ENCODE measurements around the gene PCNT. TPM values are rescaled to one million over a fixed set of nuclear protein-coding genes. Genes with fewer than 3 reads are reported as not detected.

The PCNT gene
- total and polyA plus RNA-seq, 9 of the 15 experiments (the other 6 are each of a cell fraction or from before 2014, with no cell fraction given) = 9.1 to 53.5 (median 31.3) TPM

GRCh38 chr21:46394595-46395104 lies 70.7 kb downstream of the PCNT start:
- peaks cover 65% of the 10 kb centered on the region; the same call in 2 of the 3 replicates for H3K36me3 ChIP-seq (ENCODE audit: control insufficient read depth, insufficient read depth, low read length)
- ATAC-seq (no peak), DNase-seq (ENCODE audit: extremely low read depth in 1 of 4, low spot score in 3 of 4) (no peak), FAIRE-seq (no peak)
- no peaks in the 10 kb centered on the region for H3K79me2 ChIP-seq (ENCODE audit: control insufficient read depth, insufficient read depth, low read length)
- no peak overlapping the region for H3K27ac ChIP-seq (ENCODE audit: extremely low read depth, low read depth, low read length)
- no peak overlapping the region for H2AFZ ChIP-seq (ENCODE audit: low read depth, low read length)
- WGBS (ENCODE audit: insufficient coverage, low coverage, missing lambda C conversion rate) = 93% methylated on average over 13 of the region's 13 CpGs
- no peak overlapping the region for H3K4me3 ChIP-seq
- no peaks in the 10 kb centered on the region for H3K9me3 ChIP-seq (replicated peaks; ENCODE audit: control insufficient read depth, insufficient read depth, low read depth, low read length)
- TF ChIP-seq WHSC1 (IDR thresholded peaks at IDR 0.05; ENCODE audit: low read length) (peak; percentile 80), ZNF282 (CRISPR knock-in tag; IDR thresholded peaks at IDR 0.05) (0 out of 2 replicates have a peak, but pooled peaks have one; percentile 32), ZNF639 (CRISPR knock-in tag; conservative IDR thresholded peaks at IDR 0.05 in 1 of 2, IDR thresholded peaks at IDR 0.05 in 1 of 2) (no peak), IRF2 (CRISPR knock-in tag; IDR thresholded peaks at IDR 0.05) (peak; percentile 73; the same call in 1 of the 2 replicates)
- in situ Hi-C loops (cut with MboI) (no loop called here), intact Hi-C loops (cut with micrococcal nuclease) (no loop called here)
- H4K20me1 ChIP-seq (replicated peaks; ENCODE audit: control insufficient read depth, insufficient read depth, low read length) = no peaks in the 10 kb centered on the region
- H3K27me3 ChIP-seq (ENCODE audit: control insufficient read depth in 2 of 2, insufficient read depth in 2 of 2, low read length in 2 of 2) = no peaks in the 10 kb centered on the region
- POLR2A ChIA-PET = no interaction called here
- no peaks in the 10 kb centered on the region for H3K9me1 ChIP-seq (ENCODE audit: control insufficient read depth, insufficient read depth, low read length)
- peaks cover 5 to 24% of the 10 kb centered on the region in 2 experiments; a peak in 4 of 5 replicates for H3K4me1 ChIP-seq (replicated peaks in 1 of 2; ENCODE audit: control insufficient read depth in 2 of 2, insufficient read depth in 2 of 2, low read length in 2 of 2)
- CTCF ChIA-PET (ENCODE audit: low intra/inter-chr PET ratio) = no interaction called here
- no peak overlapping the region for H3K4me2 ChIP-seq (ENCODE audit: insufficient read depth, low read length)
- H3K9ac ChIP-seq (ENCODE audit: insufficient read depth in 1 of 2, low read depth in 2 of 2, low read length in 2 of 2) = peak overlapping the region in 1 of 2 experiments; percentile 53; a peak in 2 of 4 replicates
- BruUV-seq (replicated peaks) = no TSS peak
